Left kidney (tissue), 8 donors: ENCODE results near the gene KY. TPM values are rescaled to one million over a fixed set of nuclear protein-coding genes. Genes with fewer than 3 reads are reported as not detected.

Experiments
- DNase-seq: peaks from one replicate; pipeline ENCODE4 v3.0.0-alpha.2; 2013
- long read RNA-seq, 8 donors: transcript quantifications; one replicate each; lab custom pipeline, GENCODE V29; 2026
- polyA plus RNA-seq: library from polyadenylated mRNA; unstranded; fragments of 120-200 nt; gene quantifications from one replicate; pipeline ENCODE4 v1.2.1, GENCODE V29; 2013; ENCODE audit not compliant: insufficient read length

The KY gene
- polyA plus RNA-seq, result 1.6 TPM
- long read RNA-seq, donor 1, result 0 reads
- long read RNA-seq, donor 2, partial matches to known transcripts, result 0 of 1 reads
- long read RNA-seq, donor 2, other reads (novel, unspliced or antisense), result 0 of 1 reads
- long read RNA-seq, donor 3, result 0 reads
- long read RNA-seq, donor 4, result 0 reads
- long read RNA-seq, donor 5, result 0 reads
- long read RNA-seq, donor 6, result 0 reads
- long read RNA-seq, donor 7, result 0 reads
- long read RNA-seq, donor 8, result 0 reads

GRCh38 chr3:134650431-134651346 is at the start of gene KY:
TSS of gene KY (minus strand) at chr3:134651022. CDS start at chr3:134650960, 62 bp downstream.
- peak; percentile 52 for DNase-seq

DNA sequence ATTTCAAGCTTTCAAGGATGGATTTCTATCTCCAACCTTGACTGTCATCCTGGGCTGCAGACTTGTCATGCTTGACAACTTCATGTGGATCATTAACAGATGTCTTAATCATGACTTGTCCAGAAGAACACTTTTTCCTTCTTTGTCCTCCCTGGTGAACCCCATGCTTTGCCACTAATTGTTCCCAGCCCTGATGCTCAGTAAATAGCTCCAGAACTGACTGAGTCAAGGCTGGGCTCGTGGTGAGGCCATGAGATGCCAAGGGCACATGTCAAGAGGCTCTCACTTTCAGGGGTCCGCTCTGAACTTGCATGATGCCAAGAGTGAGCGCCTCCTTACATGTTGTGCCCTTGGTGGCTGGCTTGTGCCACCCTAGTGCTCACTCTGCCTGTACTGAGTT is 48.9 kb upstream of the KY start:
- DNase-seq, result no peak

DNA sequence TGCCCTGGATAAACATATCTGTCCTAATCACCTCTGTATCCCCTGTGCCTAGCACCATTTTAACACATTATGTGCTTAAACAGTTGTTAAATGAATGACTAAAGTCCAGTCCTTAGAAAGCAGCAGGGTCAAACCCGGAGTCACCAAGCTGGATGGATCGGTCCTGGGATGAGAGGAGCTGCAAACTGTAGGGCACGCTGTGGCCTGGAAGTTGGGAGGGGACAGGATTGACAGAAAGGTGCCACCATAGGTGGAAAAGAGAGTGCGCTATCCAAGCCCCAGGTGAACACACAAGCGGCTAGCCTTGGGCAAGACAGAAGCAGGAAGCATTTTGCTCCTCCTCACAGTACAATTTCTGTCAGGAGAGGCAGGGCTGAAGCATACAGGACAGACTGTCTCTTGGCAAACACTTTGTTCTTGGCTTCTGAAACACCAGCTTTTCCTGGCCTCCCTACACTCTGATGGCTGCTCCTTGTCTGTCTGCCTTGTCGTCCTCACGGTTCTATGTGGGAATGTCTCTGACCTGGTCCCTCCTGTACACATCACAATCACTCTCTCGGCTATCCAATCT is 48.4 kb upstream of the KY start:
- no peak for DNase-seq

- no peak for DNase-seq
Measured at GRCh38 chr3:134697830-134698689, 47.2 kb upstream of the KY start.

- DNase-seq, result no peak
Measured at GRCh38 chr3:134696155-134696554, 45.3 kb upstream of the KY start.

DNA sequence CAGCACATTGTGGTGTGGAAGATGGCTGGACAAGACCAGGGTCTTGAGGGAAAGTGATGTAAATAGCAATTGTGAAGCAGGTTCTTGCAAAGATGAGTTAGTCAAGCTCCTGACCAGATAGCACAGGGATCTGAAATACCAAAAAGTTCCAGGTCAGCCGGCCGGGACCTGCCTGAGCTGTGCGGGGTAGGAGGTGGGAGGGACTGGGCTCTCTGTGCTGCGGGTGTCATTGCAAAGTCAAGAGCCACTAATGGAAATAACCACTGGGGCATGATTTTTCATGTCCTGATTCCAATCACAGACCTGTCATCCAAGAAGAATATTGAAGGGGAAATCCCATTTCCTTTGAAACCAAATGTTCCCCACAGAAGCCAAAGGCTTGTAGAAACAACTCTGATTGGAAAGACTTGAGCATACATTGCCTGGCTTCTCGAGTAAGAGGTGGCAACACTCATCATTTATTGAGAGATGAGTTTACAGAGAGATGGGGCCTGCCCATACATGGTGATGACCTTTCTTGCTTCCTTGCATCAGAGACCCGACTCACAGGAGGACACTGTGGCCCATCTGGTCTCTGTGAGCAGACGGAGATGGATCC is 44.2 kb upstream of the KY start:
- DNase-seq, result no peak

DNA sequence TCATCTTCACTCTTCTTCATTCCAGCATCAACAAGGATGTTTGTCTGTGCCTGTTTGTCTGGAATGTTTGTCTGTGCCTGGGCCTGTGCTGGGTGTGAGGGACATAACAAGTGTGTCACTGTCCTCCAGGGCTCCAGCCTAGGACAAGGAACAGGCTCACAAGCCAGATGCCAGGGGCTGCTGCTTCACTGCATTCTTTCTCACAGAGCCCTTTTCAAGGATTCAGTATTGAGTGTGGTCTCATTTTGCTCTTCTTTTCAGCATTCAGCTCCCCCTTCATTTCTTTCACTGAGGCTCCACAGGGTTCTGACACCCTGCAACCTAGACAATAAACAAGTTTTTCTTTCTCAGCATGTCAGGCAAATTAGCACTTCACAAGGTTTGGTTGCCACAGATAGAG is 43.6 kb upstream of the KY start:
- DNase-seq, result no peak

DNA sequence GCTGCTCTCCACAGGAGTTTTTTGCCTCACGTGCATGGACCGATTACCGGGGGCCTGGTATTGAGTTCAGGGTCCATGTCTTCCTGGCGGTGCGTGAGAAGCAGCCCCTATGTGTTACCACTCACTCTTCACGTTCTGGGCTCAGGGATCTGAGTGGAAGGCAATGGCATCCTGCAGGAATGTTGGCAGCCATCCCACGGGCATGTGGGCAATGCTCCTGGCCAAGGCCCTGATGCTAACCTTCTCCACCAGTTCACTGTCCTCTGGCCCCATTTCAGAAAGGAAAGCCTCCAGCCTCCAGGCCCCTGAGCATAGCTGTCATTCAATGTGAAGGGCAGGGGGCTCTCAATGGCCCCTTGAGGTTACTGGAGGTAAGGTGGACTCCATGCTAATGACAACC is 43.0 kb upstream of the KY start:
- no peak for DNase-seq

GRCh38 chr3:134693226-134693625 is 42.4 kb upstream of the KY start:
- DNase-seq, result no peak

GRCh38 chr3:134690226-134690625 is 39.4 kb upstream of the KY start:
- no peak for DNase-seq

DNA sequence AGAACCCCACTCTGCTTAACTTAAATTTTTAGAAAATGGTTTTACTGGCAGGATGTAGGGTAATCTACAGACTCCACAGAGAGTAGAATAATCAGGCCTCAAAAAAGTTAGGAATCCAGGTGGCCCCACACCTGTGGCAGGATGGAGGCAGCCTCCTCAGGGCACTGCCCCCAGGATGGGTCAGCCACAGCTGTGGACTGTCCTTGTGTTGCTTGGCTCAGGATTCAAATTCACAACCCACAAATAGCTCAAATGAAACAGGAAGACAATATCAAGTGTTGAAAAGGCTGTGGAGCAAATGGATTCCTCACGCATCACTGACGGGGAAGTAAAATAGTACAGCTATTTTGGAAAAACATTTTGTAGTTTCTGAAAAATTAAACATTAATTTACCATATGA is 36.8 kb upstream of the KY start:
- DNase-seq, result no peak

DNA sequence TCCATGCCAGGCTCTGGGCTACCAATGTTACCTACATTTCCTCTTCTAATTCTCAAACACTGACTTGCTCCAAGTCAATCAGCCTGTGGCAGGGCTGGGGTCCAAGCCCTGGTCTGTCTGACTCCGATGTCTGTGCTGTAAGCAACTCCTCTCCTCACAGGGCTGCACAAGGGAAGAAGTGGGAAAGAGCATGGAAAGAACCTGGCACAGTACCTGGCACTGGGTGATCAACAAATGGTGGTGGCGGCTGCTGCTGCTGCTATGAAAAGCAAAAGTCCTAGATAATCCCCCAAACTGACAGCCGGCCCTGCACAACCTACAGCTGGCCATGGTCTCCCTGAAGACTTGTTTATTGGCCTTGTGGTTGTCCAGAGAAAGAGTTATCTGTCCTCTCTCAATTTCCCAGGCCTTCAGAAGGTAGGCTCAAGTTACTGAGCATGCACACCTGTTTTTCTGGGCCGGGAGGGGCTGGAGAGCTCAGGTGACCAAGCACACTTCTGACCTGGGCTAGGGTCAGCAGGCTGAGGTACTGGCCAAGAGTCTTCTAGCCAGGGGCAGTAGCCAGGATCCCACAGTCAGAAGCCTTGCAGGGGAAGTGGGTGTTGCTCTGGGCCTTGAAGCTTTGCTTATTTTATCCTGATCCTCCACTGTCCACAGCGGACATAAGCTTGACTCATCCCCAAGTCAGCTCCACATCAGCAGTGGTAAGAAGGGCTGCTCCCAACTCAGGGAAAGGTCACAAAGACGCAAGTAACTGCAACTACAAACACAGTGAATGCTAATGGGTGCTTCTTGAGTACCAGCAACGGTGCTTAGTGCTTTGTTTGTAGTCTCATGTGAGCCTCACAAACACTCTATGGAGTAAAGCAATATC is 35.3 kb upstream of the KY start:
- DNase-seq, result peak; percentile 12

DNA sequence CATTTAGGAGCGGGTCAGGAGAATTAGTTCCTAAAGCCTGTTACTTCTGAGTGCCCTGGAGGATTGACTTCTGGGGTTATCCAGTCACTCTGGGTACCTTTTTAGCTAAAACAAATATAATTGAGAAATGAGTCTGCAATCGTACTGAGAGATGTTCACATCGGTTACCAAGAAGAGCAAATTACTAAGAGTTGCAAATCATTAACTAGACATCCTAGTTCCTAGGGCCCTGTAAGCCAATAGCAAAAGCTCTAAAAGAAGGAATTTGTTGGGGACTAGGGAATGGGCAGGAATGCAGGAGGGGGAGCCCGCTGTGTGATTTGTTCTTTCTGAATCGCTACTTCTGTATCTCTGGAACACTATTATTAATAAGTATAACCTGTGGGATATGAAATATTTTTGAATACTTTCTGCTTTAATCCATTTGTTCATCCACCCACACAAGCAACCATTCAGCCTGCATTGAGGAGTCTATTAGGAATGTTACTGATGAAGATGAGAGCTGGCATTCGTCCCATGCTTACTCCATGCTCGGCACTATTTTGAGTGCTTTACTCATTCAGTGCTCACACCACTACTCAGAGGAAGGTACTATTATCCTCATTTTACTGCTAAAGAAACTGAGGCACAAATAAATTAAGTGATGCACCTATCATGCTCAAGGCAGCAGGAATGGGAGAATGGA is 31.5 kb upstream of the KY start:
- DNase-seq, result no peak

GRCh38 chr3:134681522-134681900 is 30.7 kb upstream of the KY start:
- DNase-seq, result no peak

DNA sequence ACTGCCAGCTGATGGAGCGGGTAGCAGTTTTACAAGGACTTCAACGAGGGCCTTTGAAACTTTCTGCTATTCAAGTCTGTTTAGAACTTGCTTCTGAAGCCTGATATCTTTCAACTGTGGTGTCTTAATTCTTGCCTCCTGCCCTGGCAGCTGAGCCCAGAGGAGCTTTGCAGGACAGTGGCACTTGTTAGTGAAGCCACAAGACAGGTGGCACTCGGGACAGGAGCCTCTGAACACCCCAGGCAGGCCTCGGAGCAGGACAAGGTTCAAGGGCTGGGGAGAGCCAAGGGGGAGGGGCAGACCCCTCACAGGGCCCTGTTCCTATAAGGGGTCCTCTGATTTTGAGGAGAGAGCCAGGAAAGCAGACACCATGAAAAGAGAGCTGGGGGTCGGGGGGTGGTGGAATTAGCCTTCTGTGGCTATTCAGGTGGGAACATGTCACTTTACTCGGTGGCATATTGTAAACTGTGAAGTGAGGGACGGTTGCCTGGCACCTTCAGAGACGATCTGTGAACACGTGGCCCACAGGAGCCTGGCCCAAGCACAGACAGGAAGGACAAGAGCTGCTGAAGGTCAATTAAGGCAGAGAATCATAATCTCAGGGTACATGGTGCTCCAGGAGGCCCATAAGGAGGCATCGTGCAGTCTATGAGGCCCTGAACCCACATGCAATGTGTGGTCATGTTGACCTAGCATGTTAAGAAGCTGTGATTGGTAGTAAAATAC is 30.1 kb upstream of the KY start:
- no peak for DNase-seq

GRCh38 chr3:134677987-134678308 is 27.1 kb upstream of the KY start:
- no peak for DNase-seq

GRCh38 chr3:134677196-134677986 is 26.6 kb upstream of the KY start:
- DNase-seq, result no peak

DNA sequence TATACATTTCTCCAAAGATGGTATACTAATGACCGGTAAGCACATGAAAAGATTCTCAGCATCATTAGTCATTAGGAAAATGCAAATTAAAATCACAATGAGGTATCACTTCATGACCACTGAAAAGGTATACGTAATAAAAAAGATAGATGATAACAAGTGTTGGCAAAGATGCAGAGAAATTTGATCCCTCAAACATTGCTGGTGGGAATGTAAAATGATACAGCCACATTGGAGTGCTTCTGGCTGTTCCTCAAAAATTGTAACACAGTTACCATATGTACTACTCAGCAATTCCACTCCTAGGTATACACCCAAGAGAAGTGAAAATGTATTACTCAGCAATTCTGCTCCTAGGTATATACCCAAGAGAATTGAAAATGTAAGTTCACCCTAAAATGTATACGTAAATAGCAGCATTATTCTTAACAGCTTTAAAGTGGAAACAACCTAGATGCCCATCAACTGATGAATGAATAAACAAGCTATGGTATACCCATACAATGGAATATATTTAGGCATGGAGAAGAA is 25.0 kb upstream of the KY start:
- DNase-seq, result no peak

DNA sequence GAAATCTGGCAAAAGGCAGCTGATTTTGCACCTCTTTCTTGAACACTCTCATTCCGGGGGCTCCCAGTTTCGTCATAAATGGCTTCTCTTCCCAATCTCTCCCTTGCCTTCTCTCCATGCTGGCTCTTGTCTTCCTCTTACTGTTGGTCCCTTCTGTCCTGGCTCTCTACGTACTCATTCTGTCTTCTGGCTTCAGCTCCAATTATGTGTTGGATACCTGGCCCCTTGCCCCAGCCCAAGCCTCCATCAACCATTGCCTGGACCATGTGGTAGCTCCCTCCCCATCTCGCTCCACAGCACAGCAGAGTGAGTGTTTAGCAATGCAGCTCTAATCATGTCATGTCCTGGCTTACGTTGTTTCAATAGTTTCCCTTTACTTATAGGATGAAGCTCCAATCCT is 21.7 kb upstream of the KY start:
- DNase-seq, result no peak
